ENCODE results near the gene USHBP1.

Gene USHBP1

DNA sequence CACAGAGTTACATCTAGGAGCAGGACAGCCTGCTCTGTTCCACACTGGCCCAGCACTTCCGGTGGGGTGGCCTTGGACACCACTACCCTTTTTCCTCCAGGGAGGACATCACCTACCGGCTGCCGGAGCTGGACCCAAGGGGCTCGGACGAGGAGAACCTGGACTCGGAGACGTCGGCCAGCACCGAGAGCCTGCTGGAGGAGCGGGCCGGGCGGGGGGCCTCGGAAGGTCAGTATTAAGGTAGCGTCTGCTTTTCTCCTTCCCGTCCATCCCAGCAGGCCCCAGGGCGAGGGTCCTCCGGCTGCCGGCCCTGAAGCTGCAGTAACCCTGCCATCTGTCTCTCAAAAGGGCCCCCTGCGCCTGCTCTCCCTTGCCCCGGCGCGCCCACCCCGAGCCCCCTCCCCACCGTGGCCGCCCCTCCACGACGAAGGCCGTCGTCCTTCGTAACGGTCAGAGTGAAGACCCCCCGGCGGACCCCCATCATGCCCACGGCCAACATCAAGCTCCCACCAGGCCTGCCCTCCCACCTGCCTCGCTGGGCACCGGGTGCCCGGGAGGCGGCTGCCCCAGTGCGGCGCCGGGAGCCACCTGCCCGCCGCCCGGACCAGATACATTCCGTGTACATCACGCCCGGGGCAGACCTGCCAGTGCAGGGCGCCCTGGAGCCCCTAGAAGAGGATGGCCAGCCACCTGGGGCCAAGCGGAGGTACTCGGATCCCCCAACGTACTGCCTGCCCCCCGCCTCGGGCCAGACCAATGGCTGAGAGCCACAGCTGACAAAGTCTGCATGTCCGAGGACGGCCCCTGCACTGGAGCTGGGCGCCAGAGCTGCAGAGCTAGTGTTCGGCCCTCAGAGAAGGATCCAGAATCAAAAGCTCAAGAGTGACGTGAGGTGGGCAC lies 52.7 kb downstream of the USHBP1 start:
- no peak for DNase-seq (ENCODE audit: low read depth in 2 of 2)

DNA sequence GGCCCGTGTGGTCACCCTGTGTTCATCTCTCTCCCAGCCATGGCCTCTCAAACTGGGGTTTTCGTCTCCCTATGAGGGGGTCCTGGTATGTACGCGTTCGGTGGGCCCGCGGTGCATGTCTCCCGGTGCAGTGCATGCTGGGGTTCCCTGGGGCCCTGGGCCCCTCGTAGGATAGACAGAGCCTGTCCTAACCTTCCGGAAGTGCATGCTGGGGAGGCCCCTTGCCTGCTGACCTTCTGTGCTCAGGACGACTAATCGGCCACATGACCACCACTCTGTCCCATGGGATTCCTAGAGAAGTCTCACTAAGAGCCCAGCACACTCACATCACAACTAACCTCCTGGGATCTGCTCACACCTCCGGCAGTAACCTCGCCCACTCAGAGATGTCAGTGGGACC lies 54.2 kb downstream of the USHBP1 start:
- DNase-seq (ENCODE audit: low read depth in 2 of 2): no peak

DNA sequence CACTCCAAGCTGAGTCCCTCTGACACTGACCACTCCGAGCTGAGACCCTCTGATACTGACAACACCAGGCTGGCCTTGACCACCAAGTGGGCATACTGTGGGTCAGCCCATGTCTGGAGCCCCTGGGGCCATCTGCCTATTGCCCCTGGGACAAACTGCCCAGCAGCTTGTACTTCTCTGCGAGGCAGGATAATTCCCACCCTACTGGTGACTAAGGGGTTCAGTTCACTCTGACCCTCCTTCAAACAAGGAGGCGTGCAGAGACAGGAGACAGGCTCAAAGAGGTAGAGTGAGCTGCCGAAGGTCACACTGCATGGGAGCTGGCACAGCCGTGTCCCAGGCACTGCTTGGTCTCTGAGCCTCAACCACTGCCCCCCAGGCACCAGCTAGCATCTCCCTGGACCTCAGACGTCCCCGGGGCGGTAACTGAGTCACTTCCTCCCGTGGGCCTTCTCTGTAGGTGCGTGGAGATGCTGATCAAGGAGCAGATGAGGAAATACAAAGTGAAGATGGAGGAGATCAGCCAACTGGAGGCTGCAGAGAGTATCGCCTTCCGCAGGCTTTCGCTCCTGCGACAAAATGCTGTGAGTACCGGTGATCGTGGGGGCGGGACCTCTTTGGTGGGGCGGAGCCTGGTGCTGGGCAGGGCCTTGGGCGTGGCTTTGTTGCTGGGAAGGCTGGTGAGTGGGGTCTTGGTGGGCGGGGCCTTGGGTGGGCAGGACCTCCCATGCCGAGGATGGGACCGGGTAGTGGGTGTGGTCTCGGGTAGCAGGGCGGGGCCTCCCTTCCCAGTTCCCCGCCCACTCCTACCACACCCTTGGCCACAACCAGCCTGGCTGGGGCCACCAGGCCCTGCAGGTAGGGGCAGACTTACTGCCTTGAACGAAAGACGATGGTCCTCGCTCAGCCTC lies 55.2 kb downstream of the USHBP1 start:
- no peak for DNase-seq (ENCODE audit: low read depth in 2 of 2)

DNA sequence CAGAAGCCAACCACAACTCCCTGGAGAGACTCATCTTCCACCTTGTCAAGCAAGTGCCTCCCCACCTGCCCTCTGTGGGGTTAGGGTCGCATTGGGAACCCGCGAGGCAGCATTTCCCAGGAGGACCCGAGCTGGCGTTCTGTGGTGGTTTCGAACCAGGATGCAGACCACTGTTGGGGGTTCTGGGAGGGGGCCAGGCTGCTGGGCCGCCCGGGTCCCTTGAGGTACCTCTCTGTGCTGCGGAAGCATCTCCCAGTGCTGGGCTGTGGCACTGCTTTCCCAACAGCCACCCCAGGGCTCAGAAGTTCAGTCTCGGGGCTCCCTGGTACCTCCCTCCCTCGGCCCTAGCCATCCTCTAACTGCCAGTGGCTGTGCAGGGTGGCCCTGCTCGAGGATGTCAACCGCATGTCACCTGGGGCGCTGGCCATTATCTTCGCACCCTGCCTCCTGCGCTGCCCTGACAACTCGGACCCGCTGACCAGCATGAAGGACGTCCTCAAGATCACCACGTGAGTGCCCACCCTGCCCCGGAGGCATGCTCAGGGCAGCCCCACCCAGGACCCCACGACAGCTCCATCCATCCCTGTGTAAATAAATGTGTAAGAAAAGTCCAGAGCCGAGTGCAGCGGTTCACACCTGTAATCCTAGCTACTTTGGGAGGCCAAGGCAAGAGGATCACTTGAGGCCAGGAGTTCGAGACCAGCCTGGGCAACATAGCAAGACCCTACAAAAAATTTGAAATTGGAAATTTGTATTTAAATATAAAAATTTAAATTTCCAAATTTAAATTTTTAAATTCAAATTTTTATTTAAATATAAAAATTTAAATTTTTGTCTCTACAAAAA lies 57.6 kb downstream of the USHBP1 start:
- no peak for DNase-seq (ENCODE audit: low read depth in 2 of 2)

- no peak for DNase-seq (ENCODE audit: low read depth in 2 of 2)
These were observed 59.1 kb downstream of the USHBP1 start for GRCh38 chr19:17205237-17206140.

- DNase-seq (ENCODE audit: low read depth in 2 of 2): no peak
These were observed 61.8 kb downstream of the USHBP1 start for GRCh38 chr19:17202713-17203112.

DNA sequence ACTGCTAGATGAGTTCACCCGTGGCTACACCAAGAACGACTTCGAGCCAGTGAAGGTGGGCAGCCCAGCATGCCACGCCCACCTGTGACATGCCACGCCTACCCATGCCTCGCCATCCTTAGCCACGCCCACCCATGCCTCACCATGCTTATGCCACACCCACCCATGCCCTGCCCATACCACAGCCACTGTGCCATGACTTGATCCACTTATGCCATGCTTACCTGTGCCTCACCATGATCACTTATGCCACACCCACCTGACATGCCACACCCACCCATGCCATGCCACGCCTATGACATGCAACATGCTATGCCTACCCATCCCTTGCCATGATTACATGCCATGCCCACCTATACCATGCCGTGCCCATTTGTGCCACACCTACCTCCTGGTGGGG lies 62.3 kb downstream of the USHBP1 start:
- DNase-seq (ENCODE audit: low read depth in 2 of 2): no peak

- no peak for DNase-seq (ENCODE audit: low read depth in 2 of 2)
These were observed 64.0 kb downstream of the USHBP1 start for GRCh38 chr19:17200408-17201079.

All from fibroblast of skin of left quadriceps (primary cell).